Fibroblast of villous mesenchyme (primary cell): Measurements from ENCODE around the gene GJC3. TPM values are rescaled to one million over a fixed set of nuclear protein-coding genes. Genes with fewer than 3 reads are reported as not detected.
"Not testable (repeated sequence)": the region's sequence is repeated elsewhere in the genome, so short reads cannot be mapped to it uniquely, and the experiment has no call there.

ENCODE experiments used
- DNase-seq: peaks from one replicate; pipeline ENCODE4 v3.0.0-alpha.2; 2010; ENCODE audit warnings: low read depth
- H3K4me3 ChIP-seq: 2 replicates; pipeline ENCODE4 v1.5.1; 2011; ENCODE audit warnings: low read depth, mild to moderate bottlenecking, low read length
- total RNA-seq: library from RNA; depleted of rRNA; stranded (reverse); fragments of >200 nt; gene quantifications from 2 replicates; pipeline ENCODE4 v1.2.3, GENCODE V29; 2012
- TF ChIP-seq, protein P1 (sequence below): IDR thresholded peaks from 2 replicates; pipeline ENCODE4 v1.5.1; 2012; ENCODE audit warnings: low read depth, mild to moderate bottlenecking, low read length; ENCODE audit not compliant: insufficient read depth

The GJC3 gene, protein sequence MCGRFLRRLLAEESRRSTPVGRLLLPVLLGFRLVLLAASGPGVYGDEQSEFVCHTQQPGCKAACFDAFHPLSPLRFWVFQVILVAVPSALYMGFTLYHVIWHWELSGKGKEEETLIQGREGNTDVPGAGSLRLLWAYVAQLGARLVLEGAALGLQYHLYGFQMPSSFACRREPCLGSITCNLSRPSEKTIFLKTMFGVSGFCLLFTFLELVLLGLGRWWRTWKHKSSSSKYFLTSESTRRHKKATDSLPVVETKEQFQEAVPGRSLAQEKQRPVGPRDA
- total RNA-seq = not detected in 2 replicates

DNA sequence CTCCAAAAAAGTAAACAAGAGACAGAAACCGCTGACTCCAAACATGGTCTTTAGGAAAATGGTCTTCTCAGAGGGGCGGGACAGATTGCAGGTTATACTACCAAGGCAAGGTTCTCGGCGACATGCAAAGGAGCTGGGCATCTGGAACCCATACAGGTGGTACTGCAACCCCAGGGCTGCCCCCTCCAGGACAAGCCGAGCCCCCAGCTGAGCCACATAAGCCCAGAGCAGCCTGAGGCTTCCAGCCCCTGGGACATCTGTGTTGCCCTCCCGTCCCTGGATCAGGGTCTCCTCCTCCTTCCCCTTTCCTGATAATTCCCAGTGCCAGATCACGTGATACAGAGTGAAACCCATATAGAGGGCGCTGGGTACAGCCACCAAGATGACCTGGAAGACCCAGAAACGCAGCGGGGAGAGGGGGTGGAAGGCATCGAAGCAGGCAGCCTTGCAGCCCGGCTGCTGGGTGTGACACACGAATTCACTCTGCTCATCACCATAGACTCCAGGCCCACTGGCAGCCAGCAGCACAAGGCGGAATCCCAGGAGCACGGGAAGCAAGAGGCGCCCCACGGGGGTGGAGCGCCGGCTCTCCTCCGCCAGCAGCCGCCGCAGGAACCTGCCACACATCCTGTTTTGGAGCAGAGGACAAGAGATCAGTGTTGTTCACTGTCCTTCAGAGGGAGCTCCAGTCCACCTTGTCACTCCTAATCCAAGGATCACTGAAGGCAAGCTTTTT lies at the start of gene GJC3:
Gene GJC3 (minus strand): TSS at position 627 of the 736 bp plus-strand sequence. CDS start 0 bp downstream, at position 627.
- H3K4me3 ChIP-seq = peak within 1 kb of the TSS; percentile 35
- TF ChIP-seq, protein P1, sequence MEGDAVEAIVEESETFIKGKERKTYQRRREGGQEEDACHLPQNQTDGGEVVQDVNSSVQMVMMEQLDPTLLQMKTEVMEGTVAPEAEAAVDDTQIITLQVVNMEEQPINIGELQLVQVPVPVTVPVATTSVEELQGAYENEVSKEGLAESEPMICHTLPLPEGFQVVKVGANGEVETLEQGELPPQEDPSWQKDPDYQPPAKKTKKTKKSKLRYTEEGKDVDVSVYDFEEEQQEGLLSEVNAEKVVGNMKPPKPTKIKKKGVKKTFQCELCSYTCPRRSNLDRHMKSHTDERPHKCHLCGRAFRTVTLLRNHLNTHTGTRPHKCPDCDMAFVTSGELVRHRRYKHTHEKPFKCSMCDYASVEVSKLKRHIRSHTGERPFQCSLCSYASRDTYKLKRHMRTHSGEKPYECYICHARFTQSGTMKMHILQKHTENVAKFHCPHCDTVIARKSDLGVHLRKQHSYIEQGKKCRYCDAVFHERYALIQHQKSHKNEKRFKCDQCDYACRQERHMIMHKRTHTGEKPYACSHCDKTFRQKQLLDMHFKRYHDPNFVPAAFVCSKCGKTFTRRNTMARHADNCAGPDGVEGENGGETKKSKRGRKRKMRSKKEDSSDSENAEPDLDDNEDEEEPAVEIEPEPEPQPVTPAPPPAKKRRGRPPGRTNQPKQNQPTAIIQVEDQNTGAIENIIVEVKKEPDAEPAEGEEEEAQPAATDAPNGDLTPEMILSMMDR = peak; percentile 34
- peak; percentile 45 for DNase-seq

GRCh38 chr7:99976626-99977025 lies 47.2 kb upstream of the GJC3 start:
- TF ChIP-seq, protein P1 = no peak
- no peak for DNase-seq
- H3K4me3 ChIP-seq = no peak overlapping the region

DNA sequence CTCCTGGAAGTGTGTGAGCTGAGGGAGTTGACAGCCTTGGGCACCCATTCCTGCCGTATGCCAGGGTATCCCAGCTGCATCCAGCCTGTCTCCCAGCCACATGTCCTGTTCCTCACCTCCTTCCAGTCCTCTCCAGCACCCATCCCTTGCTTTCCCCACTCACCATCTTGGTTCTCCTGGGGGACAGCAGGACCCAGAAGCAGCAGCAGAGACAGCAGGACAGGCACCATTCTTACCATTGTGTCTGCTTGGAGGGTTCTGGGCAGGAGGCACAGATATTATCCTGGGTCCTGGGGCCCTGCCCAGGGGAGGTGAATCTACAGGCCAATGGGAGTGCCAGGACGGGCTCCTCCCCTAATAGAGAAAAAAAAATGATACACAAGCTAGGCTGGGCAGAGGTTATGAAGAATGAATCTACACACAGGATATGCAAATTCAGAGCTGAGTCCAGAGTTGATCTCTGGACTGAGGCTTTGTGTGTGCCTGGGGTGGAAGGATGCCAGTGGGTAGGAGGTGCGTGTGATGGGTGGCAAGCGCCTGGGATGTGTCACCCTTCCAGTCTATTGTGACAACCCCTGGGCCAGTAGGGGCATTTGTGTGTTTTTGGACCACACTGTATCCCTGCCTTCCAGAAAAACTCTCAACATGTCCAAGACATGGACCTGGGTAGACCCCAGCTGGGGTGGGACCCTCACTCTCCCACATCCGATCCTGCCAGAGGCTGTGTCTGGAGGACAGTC lies 46.5 kb upstream of the GJC3 start, which contains the start of gene AZGP1:
Gene AZGP1 (minus strand): TSS at position 250 of the 740 bp plus-strand sequence. CDS start 11 bp downstream, at position 239.
- TF ChIP-seq, protein P1 = no peak
- H3K4me3 ChIP-seq = no peak within 1 kb of the TSS
- DNase-seq = no peak

- DNase-seq = no peak
- TF ChIP-seq, protein P1 = no peak
- H3K4me3 ChIP-seq = no peak overlapping the region
Measured at GRCh38 chr7:99974681-99975080, 45.3 kb upstream of the GJC3 start.

DNA sequence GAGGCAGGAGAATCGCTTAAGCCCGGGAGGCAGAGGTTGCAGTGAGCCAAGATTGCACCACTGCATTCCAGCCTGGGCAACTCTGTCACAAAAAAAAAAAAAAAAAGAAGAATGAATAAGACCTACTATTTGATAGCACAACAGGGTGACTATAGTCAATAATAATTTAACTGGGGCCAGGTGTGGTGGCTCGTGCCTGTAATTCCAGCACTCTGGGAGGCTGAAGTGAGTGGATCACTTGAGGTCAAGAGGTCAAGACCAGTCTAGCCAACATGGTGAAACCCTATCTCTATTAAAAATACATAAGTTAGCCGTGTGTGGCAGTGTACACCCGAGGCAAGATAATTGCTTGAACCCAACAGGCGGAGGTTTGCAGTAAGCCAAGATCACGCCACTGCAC lies 44.4 kb upstream of the GJC3 start:
- not testable (repeated sequence) for DNase-seq, H3K4me3 ChIP-seq

- TF ChIP-seq, protein P1 = no peak
- H3K4me3 ChIP-seq = no peak overlapping the region
- no peak for DNase-seq
Measured at GRCh38 chr7:99971242-99971641, 41.8 kb upstream of the GJC3 start.

DNA sequence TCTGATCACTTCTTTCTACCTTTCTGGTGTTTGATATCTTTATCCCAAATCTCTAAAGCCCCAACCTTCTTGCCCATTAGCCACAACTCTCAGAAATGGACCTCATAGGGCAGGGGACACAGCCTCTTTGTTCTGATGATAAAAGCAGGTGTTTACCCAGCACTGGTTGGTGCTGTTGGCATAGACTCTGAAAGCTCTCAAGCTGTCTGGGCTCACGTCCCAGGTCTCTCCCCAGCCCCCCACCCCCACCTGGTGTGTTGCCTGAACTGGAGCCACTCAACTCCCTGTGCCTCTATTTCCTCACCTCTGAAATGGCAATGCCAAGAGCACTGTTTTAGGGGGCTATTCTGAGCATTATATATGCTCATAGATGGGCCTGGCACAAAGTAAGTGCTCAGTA lies 40.4 kb upstream of the GJC3 start:
- not testable (repeated sequence) for DNase-seq, H3K4me3 ChIP-seq
